ENCODE measurements around the gene CYSTM1.

DNA sequence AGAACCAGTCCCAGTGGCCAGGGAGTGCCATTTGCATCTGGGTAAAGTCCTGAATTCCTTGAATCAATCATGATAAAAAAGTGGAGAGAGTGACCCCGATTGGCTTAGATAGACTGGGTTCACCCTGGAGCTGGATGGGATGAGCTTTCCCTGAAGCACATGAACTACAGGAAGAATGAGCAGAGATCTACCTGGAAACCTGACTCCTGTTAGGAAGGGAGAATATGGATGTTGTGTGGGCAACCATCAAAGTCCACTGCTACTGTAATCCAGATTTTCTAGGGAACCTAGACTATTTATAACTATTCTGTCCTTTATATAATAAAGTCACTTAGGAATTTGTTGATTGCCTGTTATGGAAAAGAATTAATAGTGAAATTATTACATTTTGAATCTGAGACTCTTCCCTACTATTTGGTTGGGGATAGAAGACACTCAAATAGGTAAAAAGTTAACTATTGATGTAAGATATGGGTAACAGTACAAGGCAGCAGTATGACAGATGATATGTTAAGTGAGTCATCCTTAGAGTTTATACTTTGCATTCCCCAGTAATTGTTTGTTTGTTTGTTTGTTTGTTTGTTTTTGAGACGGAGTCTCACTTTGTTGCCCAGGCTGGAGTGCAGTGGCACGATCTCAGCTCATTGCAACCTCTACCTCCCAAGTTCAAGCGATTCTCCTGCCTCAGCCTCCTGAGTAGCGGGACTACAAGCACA lies 17.9 kb downstream of the CYSTM1 start:
- TF ChIP-seq EZH2phosphoT487 (IDR thresholded peaks at IDR 0.05; ENCODE audit: insufficient read depth, low read depth) (no peak), EZH2 (IDR thresholded peaks at IDR 0.05; ENCODE audit: insufficient read depth, poor library complexity, severe bottlenecking) (no peak)

Data from GM23248 (cell line).